HTERT RPE-1 (cell line): ENCODE data around the gene CBX3.
"Not testable (repeated sequence)": the region's sequence is repeated elsewhere in the genome, so short reads cannot be mapped to it uniquely, and the experiment has no call there.

ENCODE experiments used
- in situ Hi-C: fragments of 300-500 bp; cut with MboI; formaldehyde crosslinking; loops from 4 replicates; pipeline ENCODE4 v1.14.3; 2020; ENCODE audit warnings: low sequenced_read_pairs

CBX3 gene

GRCh38 chr7:26200444-26201246 is 900 bp upstream of the CBX3 start, which contains the start of gene HNRNPA2B1:
HNRNPA2B1 (minus strand) TSS chr7:26200746; CDS start chr7:26200577, 169 bp downstream.
- in situ Hi-C loops: no loop called here

GRCh38 chr7:26202019-26202990 is 760 bp downstream of the CBX3 start:
- in situ Hi-C loops: no loop called here

GRCh38 chr7:26203016-26203415 is 1.5 kb downstream of the CBX3 start:
- in situ Hi-C loops: no loop called here

- in situ Hi-C loops: no loop called here
Measured at GRCh38 chr7:26208040-26208439, 6.5 kb downstream of the CBX3 start.

GRCh38 chr7:26212921-26213718 is 11.6 kb downstream of the CBX3 start:
- in situ Hi-C loops: no loop called here

GRCh38 chr7:26213807-26214515 is 12.4 kb downstream of the CBX3 start:
- in situ Hi-C loops: no loop called here

GRCh38 chr7:26216049-26216448 is 14.5 kb downstream of the CBX3 start:
- in situ Hi-C loops: no loop called here

GRCh38 chr7:26224359-26224758 is 22.8 kb downstream of the CBX3 start:
- in situ Hi-C loops: no loop called here

GRCh38 chr7:26227987-26228386 is 26.4 kb downstream of the CBX3 start:
- in situ Hi-C loops: no loop called here

- in situ Hi-C loops: no loop called here
Measured at GRCh38 chr7:26233902-26234511, 32.5 kb downstream of the CBX3 start.

- in situ Hi-C loops: no loop called here
Measured at GRCh38 chr7:26237035-26237807, 35.7 kb downstream of the CBX3 start.

- in situ Hi-C loops: no loop called here
Measured at GRCh38 chr7:26238032-26238431, 36.5 kb downstream of the CBX3 start.

- in situ Hi-C loops: no loop called here
Measured at GRCh38 chr7:26245150-26245549, 43.6 kb downstream of the CBX3 start.

- in situ Hi-C loops: no loop called here
Measured at GRCh38 chr7:26250239-26250638, 48.7 kb downstream of the CBX3 start.

- in situ Hi-C loops: not testable (repeated sequence)
Measured at GRCh38 chr7:26261866-26262265, 60.3 kb downstream of the CBX3 start.
